ENCODE measurements around the gene TRPV3.
"Not testable (repeated sequence)": the region's sequence is repeated elsewhere in the genome, so short reads cannot be mapped to it uniquely, and the experiment has no call there.

The TRPV3 gene

DNA sequence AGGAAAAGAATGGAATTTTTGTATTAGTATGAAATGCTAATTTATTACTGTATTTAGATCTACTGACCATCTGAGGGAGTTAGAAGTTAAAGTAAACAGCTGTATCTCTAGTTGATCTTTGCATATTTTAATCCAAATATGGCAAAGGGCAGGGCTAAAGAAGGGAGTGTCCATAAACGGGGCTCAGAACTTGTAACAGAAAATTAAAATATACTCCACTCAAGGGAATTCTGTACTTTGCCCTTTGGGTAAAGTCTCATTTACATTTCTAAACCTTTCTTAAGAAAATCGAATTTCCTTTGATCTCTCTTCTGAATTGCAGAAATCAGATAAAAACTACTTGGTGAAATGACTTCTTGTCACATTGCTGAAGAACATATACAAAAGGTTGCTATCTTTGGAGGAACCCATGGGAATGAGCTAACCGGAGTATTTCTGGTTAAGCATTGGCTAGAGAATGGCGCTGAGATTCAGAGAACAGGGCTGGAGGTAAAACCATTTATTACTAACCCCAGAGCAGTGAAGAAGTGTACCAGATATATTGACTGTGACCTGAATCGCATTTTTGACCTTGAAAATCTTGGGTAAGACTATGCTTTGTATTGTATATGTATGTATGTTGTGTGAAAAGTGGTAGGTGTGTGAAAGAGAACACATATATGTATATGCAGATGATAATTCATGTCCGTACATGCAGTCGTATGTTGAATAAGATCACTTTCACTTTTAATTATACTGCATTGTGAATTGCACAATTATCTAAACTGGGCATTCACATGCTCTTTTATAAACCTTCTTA is 81.6 kb downstream of the TRPV3 start, which contains the start of gene ASPA:
ASPA (plus strand) TSS at position 186 of the 799 bp plus-strand sequence; CDS start at position 349, 163 bp downstream.
- no peak for DNase-seq (ENCODE audit: low read depth in 4 of 4, low spot score in 1 of 4)

- no peak for DNase-seq (ENCODE audit: low read depth in 4 of 4, low spot score in 1 of 4)
These were observed 82.3 kb downstream of the TRPV3 start for GRCh38 chr17:3475251-3475685.

DNA sequence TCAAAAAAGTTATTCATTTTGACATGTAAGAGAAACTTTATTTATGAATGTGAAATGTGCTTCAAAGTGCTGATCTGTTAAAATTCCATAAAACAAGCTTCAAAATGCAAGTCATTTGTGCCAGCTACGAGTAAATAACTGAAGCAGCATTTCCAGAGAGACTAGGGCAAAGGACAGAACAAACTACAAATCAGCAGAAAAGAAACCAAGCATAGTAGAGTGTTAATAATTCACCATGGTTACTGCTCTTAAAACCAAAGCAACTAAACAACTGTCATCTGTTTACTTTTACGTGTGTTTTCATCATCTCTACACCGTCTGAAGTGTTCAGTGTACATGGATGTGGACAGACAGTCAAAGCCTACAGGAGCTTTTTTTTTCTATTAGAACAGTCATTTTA is 83.4 kb downstream of the TRPV3 start:
- DNase-seq (ENCODE audit: low read depth in 4 of 4, low spot score in 1 of 4) = no peak

DNA sequence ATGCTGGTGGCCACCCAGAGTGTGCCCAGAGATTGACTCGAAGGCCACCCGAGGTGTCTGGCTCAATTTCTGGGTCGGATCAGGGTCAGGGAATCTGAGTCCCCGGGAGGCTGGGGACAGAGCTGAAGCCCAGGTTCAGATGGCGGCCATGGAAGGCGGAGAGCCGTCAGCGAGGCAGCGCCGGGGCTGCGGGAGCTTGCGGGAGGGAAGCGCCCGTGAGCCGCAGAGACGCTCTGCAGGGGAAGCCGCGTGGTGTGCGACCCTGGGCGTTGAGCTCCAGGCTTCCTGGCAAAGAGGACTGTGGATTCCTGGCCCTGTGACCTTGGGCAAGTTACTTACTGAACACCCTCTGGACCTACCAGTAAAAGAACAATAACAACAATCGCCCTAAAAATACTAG is 85.5 kb downstream of the TRPV3 start:
- DNase-seq (ENCODE audit: low read depth in 4 of 4, low spot score in 1 of 4) = no peak

DNA sequence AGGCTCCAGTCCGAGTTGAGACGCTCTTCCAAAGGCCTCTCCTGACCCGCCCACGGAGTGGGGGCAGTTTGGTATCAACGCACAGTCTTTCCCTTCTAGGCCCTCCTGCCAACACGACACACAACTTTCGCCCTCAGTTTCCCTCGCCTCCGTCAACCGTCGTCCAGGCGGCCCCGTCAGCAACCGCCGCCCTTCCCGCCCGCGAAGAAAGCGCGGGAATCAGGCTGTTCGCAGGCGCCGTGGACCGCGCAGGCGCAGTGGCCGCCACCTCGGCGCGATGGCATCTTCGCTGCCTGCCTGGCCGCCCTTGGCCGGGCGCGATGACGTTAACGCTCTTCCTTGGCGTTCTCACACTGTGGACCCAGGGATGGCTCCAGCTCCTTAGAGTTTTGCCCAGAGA is 86.0 kb downstream of the TRPV3 start, which contains the start of gene SPATA22:
SPATA22 (minus strand) TSS at position 221 of the 400 bp plus-strand sequence. CDS start 2,494 bp downstream, outside the sequence.
- no peak for DNase-seq (ENCODE audit: low read depth in 4 of 4, low spot score in 1 of 4)

- DNase-seq (ENCODE audit: low read depth in 4 of 4, low spot score in 1 of 4) = no peak
These were observed 88.1 kb downstream of the TRPV3 start for GRCh38 chr17:3469529-3469928.

- not testable (repeated sequence) for DNase-seq (ENCODE audit: low read depth in 4 of 4, low spot score in 1 of 4)
These were observed 91.3 kb downstream of the TRPV3 start for GRCh38 chr17:3466355-3466754.
